ENCODE results near the gene VPS13D. TPM values are rescaled to one million over a fixed set of nuclear protein-coding genes. Genes with fewer than 3 reads are reported as not detected.

Gene VPS13D
- total RNA-seq, 4 donors from 2014 or later, result 77.5 to 142 (median 94.4) TPM

DNA sequence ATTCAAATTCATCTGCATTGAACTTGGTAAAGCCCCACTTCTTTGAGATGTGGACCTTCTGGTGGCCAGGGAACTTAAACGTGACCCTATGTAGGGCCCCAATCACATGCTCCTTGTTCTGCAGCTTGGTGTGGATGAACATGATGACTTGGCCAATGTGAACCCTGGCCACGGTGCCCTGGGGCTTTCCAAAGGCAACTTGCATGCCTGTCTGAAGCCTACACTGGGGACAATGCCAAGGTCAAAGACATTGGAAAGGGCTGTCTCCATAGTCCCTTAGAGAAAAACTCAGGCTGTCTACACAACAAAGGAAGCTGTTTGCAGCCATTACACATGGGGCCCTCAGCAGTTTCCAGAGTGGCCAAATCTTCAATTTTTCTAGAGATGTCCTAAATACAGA is 8.9 kb upstream of the VPS13D start:
- TF ChIP-seq, protein P1, sequence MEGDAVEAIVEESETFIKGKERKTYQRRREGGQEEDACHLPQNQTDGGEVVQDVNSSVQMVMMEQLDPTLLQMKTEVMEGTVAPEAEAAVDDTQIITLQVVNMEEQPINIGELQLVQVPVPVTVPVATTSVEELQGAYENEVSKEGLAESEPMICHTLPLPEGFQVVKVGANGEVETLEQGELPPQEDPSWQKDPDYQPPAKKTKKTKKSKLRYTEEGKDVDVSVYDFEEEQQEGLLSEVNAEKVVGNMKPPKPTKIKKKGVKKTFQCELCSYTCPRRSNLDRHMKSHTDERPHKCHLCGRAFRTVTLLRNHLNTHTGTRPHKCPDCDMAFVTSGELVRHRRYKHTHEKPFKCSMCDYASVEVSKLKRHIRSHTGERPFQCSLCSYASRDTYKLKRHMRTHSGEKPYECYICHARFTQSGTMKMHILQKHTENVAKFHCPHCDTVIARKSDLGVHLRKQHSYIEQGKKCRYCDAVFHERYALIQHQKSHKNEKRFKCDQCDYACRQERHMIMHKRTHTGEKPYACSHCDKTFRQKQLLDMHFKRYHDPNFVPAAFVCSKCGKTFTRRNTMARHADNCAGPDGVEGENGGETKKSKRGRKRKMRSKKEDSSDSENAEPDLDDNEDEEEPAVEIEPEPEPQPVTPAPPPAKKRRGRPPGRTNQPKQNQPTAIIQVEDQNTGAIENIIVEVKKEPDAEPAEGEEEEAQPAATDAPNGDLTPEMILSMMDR (IDR thresholded peaks at IDR 0.05; ENCODE audit: low read depth), result no peak

DNA sequence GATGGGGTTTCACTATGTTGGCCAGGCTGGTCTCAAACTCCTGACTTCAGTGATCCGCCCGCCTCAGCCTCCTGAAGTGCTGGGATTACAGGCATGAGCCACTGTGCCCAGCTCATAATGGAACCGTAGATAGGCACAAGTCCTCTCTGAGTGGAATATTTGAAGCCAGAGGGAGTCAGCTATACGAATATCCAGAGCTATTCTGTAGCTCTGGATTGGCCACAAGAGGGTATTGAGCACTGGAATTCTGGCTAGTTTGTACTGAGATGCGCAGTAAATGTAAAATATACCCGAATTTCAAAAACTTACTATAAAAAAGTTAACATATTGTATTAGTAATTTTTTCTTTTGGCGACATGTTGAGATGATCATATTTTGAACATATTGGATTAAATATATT is 851 bp upstream of the VPS13D start:
- TF ChIP-seq, protein P1 (IDR thresholded peaks at IDR 0.05; ENCODE audit: low read depth), result no peak

DNA sequence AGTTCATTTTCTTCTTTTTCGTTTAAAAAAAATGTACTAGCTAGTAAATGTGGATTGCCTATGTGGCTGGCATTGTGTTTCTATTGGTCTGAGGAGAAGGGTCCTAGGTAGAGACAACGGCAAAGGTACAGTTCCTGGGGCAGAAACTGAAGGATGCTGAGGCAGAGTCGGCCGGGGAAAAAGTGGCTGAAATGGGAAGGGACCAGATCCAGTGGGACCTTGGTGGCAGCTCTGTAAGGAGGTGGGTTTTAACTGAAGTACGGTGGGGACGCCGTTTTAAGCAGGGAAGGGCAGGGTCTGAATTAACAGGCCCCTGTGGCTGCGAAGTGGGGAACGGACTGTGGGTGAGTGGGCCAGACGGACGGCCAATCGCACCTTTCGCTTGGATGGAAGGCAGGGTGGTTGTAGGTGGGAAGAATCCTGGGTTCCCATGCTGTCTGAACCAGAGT is 420 bp upstream of the VPS13D start:
- TF ChIP-seq, protein P1 (IDR thresholded peaks at IDR 0.05; ENCODE audit: low read depth), result no peak

DNA sequence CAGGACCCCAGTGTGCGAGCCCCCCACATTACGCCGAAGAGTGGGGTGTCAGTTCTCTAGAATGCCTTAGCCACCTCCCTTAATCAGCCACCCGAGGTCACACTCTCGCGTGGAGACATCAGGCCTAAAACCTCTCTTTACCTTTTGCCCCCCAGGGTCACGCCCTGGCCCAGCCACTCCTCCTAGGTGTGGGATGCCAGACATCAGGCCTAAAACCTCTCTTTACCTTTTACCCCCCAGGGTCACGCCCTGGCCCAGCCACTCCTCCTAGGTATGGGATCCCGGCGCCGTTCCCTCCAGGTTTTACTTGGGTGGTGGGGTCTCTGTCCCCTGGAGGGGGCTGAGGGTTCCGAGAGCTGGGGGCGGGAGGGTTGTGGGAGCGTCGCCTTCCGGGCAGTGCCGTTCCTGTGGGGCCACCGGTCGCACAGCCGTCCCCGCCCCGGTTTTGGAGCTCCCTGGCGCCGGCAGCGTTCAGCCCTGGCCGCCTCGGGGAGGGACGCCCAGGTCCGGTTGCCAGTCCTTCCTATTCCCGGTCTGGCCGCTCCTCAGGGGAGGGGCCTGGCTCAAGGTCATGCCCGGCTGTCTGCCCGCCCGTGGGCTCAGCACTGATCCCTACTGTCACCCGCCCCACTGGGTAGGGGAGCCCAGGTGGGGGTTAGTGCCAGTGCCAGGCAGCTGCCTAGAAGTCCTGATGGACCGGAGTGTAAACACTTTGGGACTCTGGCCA is 882 bp downstream of the VPS13D start:
- TF ChIP-seq, protein P1 (IDR thresholded peaks at IDR 0.05; ENCODE audit: low read depth), result no peak

DNA sequence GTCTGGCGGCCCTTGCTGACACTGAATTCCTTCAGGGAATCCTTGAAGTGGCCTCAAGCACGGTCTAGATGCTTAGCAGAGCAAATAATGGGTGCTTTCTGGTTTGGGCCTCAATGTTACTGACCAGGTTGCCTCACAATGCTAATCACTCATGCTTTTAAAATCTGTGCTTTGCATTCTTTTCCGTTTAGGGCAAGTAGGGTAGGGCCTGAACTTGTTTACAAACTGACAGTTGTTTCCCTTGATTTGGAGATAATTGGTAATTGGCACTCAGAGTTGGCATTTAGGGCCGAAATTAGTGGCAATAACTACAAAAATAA is 1.4 kb downstream of the VPS13D start:
- TF ChIP-seq, protein P1 (IDR thresholded peaks at IDR 0.05; ENCODE audit: low read depth), result no peak

DNA sequence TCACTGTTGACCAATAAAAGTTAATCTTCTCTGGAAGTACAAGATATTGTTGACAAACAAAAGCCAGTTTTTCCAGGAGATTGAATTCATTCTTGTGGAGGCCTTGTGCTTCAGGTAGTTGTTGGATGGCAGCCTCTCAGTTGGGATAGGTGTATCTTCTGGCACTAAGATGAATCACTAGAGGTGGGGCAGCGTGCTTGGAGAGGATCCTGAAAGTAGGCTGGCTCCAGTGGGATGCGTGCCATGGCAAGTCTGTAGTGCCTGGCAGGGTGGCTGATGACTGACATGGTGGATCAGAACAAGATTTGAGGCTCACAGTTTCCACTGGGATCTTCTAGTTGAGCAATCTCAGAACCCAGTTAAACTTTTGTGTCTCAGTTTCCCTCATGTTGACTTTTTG is 2.4 kb downstream of the VPS13D start:
- TF ChIP-seq, protein P1 (IDR thresholded peaks at IDR 0.05; ENCODE audit: low read depth), result no peak

DNA sequence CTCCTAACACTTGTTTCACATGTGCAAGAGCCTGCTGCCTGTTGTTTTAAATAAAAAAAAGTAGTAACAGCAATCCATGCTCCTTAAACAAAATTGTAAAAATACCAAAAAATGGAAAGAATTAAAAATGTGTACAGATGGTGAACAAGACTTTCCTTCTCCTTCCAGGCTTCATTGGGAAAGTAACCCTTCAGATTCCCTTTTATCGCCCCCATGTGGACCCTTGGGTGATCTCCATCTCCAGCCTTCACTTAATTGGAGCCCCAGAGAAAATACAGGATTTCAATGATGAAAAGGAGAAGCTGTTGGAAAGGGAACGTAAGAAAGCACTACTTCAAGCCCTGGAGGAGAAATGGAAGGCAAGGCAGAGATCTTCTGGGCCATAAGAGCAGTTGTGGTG is 14.2 kb downstream of the VPS13D start:
- TF ChIP-seq, protein P1 (IDR thresholded peaks at IDR 0.05; ENCODE audit: low read depth), result no peak

Data from subcutaneous adipose tissue (tissue), 4 donors.